HepG2 (cell line): ENCODE measurements around the gene CEACAM16. TPM values are rescaled to one million over a fixed set of nuclear protein-coding genes. Genes with fewer than 3 reads are reported as not detected.
A peak's percentile ranks its signal among the peaks of the same experiment; 100 is the strongest.

Experiments
- ATAC-seq: fragments of 200-7000 bp; cut with Tn5 transposase; 3 replicates; pipeline ENCODE4 v1.9.1; 2020; ENCODE audit warnings: mild to moderate bottlenecking, moderate library complexity
- BruUV-seq: library from RNA; stranded (reverse); fragments of 400-500 nt; replicated peaks from 2 replicates; lab custom pipeline; 2021; lab: Mats Ljungman, UMichigan
- CTCF ChIA-PET: fragments of 300-600 bp; formaldehyde crosslinking; extraction: SDS; loops from one replicate; lab custom pipeline; 2021; ENCODE audit warnings: low total read pairs, inconsistent platforms, low intra/inter-chr PET ratio; lab: Yijun Ruan, JAX
- POLR2A ChIA-PET: fragments of 350-600 bp; sonication (Branson Sonifier 250); formaldehyde crosslinking; loops from one replicate; lab custom pipeline; 2020; ENCODE audit warnings: antibody characterized with exemption, inconsistent platforms; lab: Yijun Ruan, JAX
- DNase-seq: peaks from one replicate; pipeline ENCODE4 v3.0.0-alpha.2; 2015; ENCODE audit warnings: low spot score
- FAIRE-seq: peaks from 3 replicates; lab custom pipeline; 2011; peaks lifted over from hg19 to GRCh38; lab: Jason Lieb, UNC
- H2AFZ ChIP-seq: one replicate; pipeline ENCODE4 v1.6.1; 2011; ENCODE audit warnings: low read length, inconsistent platforms
- H3K27ac ChIP-seq: fragments of 300-600 bp; 3 replicates; pipeline ENCODE4 v1.8.0; 2011; ENCODE audit warnings: mixed run types, mild to moderate bottlenecking, mixed read lengths, low read length, inconsistent platforms; ENCODE audit not compliant: insufficient read depth; ENCODE audit errors: extremely low read length
- H3K27me3 ChIP-seq, 2 experiments: fragments of 200-600 bp in 1 of 2; 2 replicates in 1 of 2; 3 replicates in 1 of 2; pipeline versions ENCODE4 v1.6.0 to v1.8.0; 2011; ENCODE audit warnings: low read length in 2 of 2, mild to moderate bottlenecking in 2 of 2, moderate library complexity in 2 of 2, inconsistent platforms in 1 of 2; ENCODE audit not compliant: insufficient read depth in 2 of 2, control insufficient read depth in 1 of 2
- H3K36me3 ChIP-seq, 2 experiments: fragments of 200-600 bp in 1 of 2; replicated peaks in 1 of 2; 2 replicates in 1 of 2; 3 replicates in 1 of 2; pipeline versions ENCODE4 v1.5.1 to v1.8.0; 2011; ENCODE audit warnings: low read length in 2 of 2, inconsistent platforms in 1 of 2; ENCODE audit not compliant: insufficient read depth in 2 of 2, control insufficient read depth in 1 of 2
- H3K4me1 ChIP-seq: 2 replicates; pipeline ENCODE4 v1.5.1; 2012; ENCODE audit warnings: low read length, inconsistent platforms; ENCODE audit not compliant: insufficient read depth
- H3K4me2 ChIP-seq: 2 replicates; pipeline ENCODE4 v1.6.0; 2011; ENCODE audit warnings: low read depth, low read length, inconsistent platforms
- H3K4me3 ChIP-seq, 3 experiments: fragments of 200-600 bp in 1 of 3; sonication (generic), shearing (Covaris generic) in 1 of 3; replicated peaks in 1 of 3; 2 replicates each; pipeline ENCODE4 v1.5.1; 2011 to 2016; ENCODE audit warnings: low read length in 3 of 3, inconsistent platforms in 2 of 3, low read depth in 2 of 3, mild to moderate bottlenecking in 2 of 3, control low read depth in 1 of 3, mixed read lengths in 1 of 3; ENCODE audit not compliant: insufficient read depth in 1 of 3
- H3K79me2 ChIP-seq: one replicate; pipeline ENCODE4 v1.6.1; 2011; ENCODE audit warnings: low read length, inconsistent platforms; ENCODE audit not compliant: insufficient read depth
- H3K9ac ChIP-seq: 2 replicates; pipeline ENCODE4 v1.6.0; 2011; ENCODE audit warnings: mild to moderate bottlenecking, low read depth, low read length, inconsistent platforms; ENCODE audit not compliant: insufficient read depth
- H3K9me3 ChIP-seq: 2 replicates; pipeline ENCODE4 v1.5.1; 2012; ENCODE audit warnings: mild to moderate bottlenecking, low read length
- H4K20me1 ChIP-seq: 2 replicates; pipeline ENCODE4 v1.6.0; 2011; ENCODE audit warnings: inconsistent platforms, mild to moderate bottlenecking, low read length, moderate library complexity; ENCODE audit not compliant: insufficient read depth
- FOXM1 ChIP-seq: sonication (generic); formaldehyde crosslinking; IDR thresholded peaks from 2 replicates; pipeline ENCODE4 v1.5.0; 2020; ENCODE audit warnings: missing genetic modification reagents
- HMGA1 ChIP-seq: sonication (generic); formaldehyde crosslinking; conservative IDR thresholded peaks from 2 replicates; pipeline ENCODE4 v1.4.0; 2020; ENCODE audit warnings: missing genetic modification reagents
- MED13 ChIP-seq: sonication (generic); formaldehyde crosslinking; IDR thresholded peaks from 2 replicates; pipeline ENCODE4 v1.5.0; 2020; ENCODE audit warnings: missing genetic modification reagents
- MTA3 ChIP-seq: sonication (generic); formaldehyde crosslinking; IDR thresholded peaks from 2 replicates; pipeline ENCODE4 v1.4.0; 2020; ENCODE audit warnings: missing genetic modification reagents
- ZFX ChIP-seq: sonication (generic); formaldehyde crosslinking; IDR thresholded peaks from 2 replicates; pipeline ENCODE4 v1.4.0; 2020; ENCODE audit warnings: mild to moderate bottlenecking, low read depth, missing genetic modification reagents, moderate library complexity
- ZNF451 ChIP-seq: sonication (generic); formaldehyde crosslinking; IDR thresholded peaks from 2 replicates; pipeline ENCODE4 v1.5.0; 2020; ENCODE audit warnings: mild to moderate bottlenecking, missing genetic modification reagents
- WGBS: methylation state at CpG from one replicate; pipeline ENCODE4 v1.1.6; 2017; ENCODE audit warnings: low lambda C conversion rate; 5-methylcytosine and 5-hydroxymethylcytosine counted together
- in situ Hi-C: cut with HindIII; loops from 2 replicates; pipeline ENCODE4 v1.10.0; 2017; ENCODE audit warnings: low pct_unique_long_range_greater_than_20kb; ENCODE audit not compliant: extremely low pct_ligation_motif_present
- intact Hi-C: fragments of 100-400 bp; cut with micrococcal nuclease; formaldehyde crosslinking; loops from one replicate; pipeline ENCODE4 v1.10.0; 2022; ENCODE audit not compliant: unreplicated experiment
- polyA plus RNA-seq, 8 experiments: library from polyadenylated mRNA; depleted of rRNA in 3 of 8; stranded (reverse) in 7 of 8; unstranded in 1 of 8; fragments of >200 nt; fragmentation: Illumina TruSeq in 4 of 8; extraction: Trizol in 4 of 8; gene quantifications; 2 replicates each; pipeline versions ENCODE4 v1.2.1 to v1.2.3, GENCODE V29; 2011 to 2016; ENCODE audit warnings: low read depth in 4 of 8, missing spikeins in 1 of 8, mixed read lengths in 1 of 8; ENCODE audit not compliant: insufficient read depth in 1 of 8
- total RNA-seq, 5 experiments: library from RNA; depleted of rRNA; stranded (reverse); fragments of >200 nt; fragmentation: Illumina TruSeq; extraction: Trizol; gene quantifications; 2 replicates each; pipeline ENCODE4 v1.2.3, GENCODE V29; 2016; ENCODE audit warnings: low read depth in 1 of 5
- TF ChIP-seq, protein P1 (sequence below): sonication (generic); formaldehyde crosslinking; IDR thresholded peaks from 2 replicates; pipeline ENCODE4 v1.8.0; 2022; ENCODE audit warnings: missing genetic modification reagents, mild to moderate bottlenecking, moderate library complexity, borderline replicate concordance

Gene CEACAM16
- total and polyA plus RNA-seq, 2 of the 13 experiments (the other 11 are each of a cell fraction or from before 2014, with no cell fraction given), result not detected

GRCh38 chr19:44746616-44746945 is 47.6 kb downstream of the CEACAM16 start:
- 32% methylated on average over 5 of the region's 5 CpGs for WGBS
- no peak for DNase-seq
- peak overlapping the region; percentile 71 to 97 (median 79); a peak in 3 of 6 replicates for H3K4me3 ChIP-seq
- H3K36me3 ChIP-seq, result no peaks in the 10 kb centered on the region; a peak in 2 of 5 replicates
- peak overlapping the region; percentile 95 for H3K27ac ChIP-seq
- ATAC-seq, result peak; percentile 8; the same call in 2 of the 3 replicates
- no peaks in the 10 kb centered on the region; a peak in 1 of 5 replicates for H3K27me3 ChIP-seq
- peak overlapping the region; percentile 29; the same call in 1 of the 2 replicates for H3K9ac ChIP-seq
- peaks cover 82% of the 10 kb centered on the region for H3K4me1 ChIP-seq
- no peak overlapping the region for H2AFZ ChIP-seq
- CTCF ChIA-PET, result no interaction called here
- H3K9me3 ChIP-seq, result no peaks in the 10 kb centered on the region
- TF ChIP-seq, protein P1, sequence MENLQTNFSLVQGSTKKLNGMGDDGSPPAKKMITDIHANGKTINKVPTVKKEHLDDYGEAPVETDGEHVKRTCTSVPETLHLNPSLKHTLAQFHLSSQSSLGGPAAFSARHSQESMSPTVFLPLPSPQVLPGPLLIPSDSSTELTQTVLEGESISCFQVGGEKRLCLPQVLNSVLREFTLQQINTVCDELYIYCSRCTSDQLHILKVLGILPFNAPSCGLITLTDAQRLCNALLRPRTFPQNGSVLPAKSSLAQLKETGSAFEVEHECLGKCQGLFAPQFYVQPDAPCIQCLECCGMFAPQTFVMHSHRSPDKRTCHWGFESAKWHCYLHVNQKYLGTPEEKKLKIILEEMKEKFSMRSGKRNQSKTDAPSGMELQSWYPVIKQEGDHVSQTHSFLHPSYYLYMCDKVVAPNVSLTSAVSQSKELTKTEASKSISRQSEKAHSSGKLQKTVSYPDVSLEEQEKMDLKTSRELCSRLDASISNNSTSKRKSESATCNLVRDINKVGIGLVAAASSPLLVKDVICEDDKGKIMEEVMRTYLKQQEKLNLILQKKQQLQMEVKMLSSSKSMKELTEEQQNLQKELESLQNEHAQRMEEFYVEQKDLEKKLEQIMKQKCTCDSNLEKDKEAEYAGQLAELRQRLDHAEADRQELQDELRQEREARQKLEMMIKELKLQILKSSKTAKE, result 0 out of 2 replicates have a peak, but pooled peaks have one; percentile 11
- TF ChIP-seq HMGA1, result no peak
- TF ChIP-seq MED13 (CRISPR knock-in tag), result no peak
- no peak for TF ChIP-seq FOXM1 (CRISPR knock-in tag)
- TF ChIP-seq MTA3 (CRISPR knock-in tag), result no peak
- 0 out of 2 replicates have a peak, but pooled peaks have one; percentile 2 for TF ChIP-seq ZFX
- no peak for TF ChIP-seq ZNF451 (CRISPR knock-in tag)
- intact Hi-C loops (no loop called here), in situ Hi-C loops (no loop called here)
- H4K20me1 ChIP-seq, result no peaks in the 10 kb centered on the region
- H3K4me2 ChIP-seq, result peak overlapping the region; percentile 87
- FAIRE-seq, result no peak
- H3K79me2 ChIP-seq, result peaks cover 16% of the 10 kb centered on the region
- BruUV-seq, result no TSS peak
- POLR2A ChIA-PET, result no interaction called here
